Fibroblast of pulmonary artery (primary cell): ENCODE data around the gene HSBP1.

Experiments
- DNase-seq: peaks from one replicate; pipeline ENCODE4 v3.0.0-alpha.2; 2010; ENCODE audit warnings: low read depth
- H3K4me3 ChIP-seq: replicated peaks from 2 replicates; pipeline ENCODE4 v1.5.1; 2011; ENCODE audit warnings: low read depth, mild to moderate bottlenecking, control low read depth, low read length, moderate library complexity
- CTCF ChIP-seq: IDR thresholded peaks from 2 replicates; pipeline ENCODE4 v1.5.1; 2011; ENCODE audit warnings: mild to moderate bottlenecking, control low read depth, low read length, inconsistent platforms; ENCODE audit errors: missing control alignments

HSBP1 gene

DNA sequence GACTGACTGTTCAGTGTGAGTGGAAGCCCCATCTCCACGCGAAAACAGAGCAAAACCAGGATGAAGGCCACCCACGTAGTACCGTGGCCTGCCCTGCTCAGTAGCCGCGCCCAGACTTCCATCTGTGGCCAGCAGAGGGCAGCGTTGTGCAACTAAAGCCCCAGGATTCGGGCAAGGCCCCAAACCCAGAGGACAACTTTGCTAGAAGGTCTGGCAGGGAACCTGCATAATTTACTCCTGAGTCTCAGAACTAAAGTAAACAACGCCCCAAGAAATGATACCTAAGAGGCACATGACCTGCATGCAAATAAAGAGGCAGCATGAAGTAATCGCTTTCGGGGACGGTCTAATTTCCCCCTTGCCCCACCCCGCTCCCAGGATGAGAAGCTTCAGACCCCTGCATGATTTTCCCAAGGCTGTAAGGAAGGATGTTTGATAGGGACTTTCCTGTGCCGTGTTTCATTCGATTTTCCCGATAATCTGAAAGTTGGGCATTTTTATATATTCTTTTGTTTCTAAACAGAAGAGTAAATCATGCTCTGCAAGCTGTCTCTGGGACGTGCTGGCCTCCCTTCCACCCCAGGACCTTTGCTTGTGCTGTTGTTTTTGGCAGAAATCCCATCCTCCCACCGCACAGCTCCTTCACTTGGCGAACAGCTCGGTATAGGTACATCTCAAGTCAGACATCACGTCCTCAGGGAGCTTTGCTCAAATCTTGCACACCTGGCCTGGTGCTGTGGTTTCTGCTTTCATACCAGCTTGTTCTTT, 18.6 kb downstream of the HSBP1 start:
- DNase-seq = peak; percentile 82
- no peak overlapping the region for H3K4me3 ChIP-seq
- TF ChIP-seq CTCF = peak; percentile 92

GRCh38 chr16:83830091-83830768, 22.5 kb downstream of the HSBP1 start:
- no peak for TF ChIP-seq CTCF
- DNase-seq = no peak
- no peak overlapping the region for H3K4me3 ChIP-seq

- no peak for TF ChIP-seq CTCF
- no peak overlapping the region for H3K4me3 ChIP-seq
- DNase-seq = no peak
Observed at GRCh38 chr16:83830769-83831455, 23.1 kb downstream of the HSBP1 start.

DNA sequence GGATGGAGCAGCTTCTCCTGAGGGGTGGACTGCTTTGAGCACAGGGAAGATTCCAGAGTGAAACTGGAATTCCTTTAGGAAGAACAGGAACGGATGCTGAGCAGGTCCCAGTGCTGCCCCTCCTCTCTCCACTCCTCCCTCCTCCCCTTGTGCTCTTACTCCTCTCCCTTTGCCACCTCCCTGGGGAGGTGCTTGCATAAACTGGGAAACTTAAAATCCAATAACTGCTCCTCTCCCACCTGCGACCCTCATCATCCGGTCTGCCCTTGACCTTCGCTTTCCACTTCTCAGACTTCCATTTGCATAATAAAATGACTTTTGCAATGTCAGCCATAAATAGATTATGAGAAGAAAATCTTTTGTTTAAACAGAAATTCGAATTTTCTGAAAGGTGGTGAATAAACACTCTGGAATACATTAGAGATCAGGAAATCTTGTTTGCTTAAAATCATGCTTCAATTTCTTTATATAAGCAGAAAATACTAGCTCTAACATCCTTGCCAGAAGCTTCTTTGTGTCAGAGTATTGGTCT, 23.7 kb downstream of the HSBP1 start:
- no peak for DNase-seq
- TF ChIP-seq CTCF = no peak
- no peak overlapping the region for H3K4me3 ChIP-seq

- no peak overlapping the region for H3K4me3 ChIP-seq
- no peak for DNase-seq
- no peak for TF ChIP-seq CTCF
Observed at GRCh38 chr16:83833921-83834320, 26.1 kb downstream of the HSBP1 start.

DNA sequence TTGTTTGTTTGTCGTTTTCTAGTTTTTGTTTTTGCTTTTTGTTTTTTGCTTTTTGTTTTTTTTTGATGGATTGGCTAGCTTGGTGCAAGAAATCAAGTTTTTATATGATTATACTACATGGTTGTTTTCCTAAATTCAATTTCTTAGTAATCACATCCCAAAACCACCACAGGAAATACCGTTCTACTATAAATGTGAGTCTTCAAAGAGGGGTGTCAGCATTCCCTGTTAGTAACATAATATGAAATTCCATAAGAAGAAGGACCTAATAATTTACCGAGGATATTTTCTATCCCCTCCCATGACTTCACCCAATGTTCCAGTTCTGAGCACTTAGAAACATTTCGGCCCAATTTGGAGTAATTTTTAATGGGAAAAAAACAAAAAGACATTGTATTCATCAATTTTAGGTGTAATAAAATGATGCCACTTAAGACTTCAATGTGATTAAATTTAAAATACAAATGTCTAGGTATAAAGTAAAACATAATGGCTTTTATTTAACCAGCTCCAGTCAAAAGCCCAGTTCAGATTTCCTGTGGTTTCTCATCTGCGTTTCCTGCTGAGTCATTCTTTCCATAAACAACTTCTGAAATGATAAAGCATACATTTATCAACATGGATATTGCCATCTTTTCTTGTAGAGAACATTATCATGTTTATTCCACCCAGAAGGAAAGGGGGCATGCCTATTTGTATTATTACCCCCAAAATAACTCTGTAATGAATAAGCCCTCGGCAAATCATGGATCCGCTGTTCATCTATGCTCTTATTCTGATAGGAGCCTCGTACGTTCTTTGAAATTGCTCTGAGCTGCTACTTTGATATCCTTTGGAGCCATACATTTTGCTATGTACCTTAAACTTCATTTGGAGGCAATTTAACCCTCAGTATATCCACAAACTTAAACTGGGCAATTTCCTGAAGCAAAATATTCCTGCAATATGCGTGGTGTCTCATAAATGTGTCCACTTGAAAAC, 28.1 kb downstream of the HSBP1 start:
- no peak overlapping the region for H3K4me3 ChIP-seq
- no peak for TF ChIP-seq CTCF
- DNase-seq = peak; percentile 84
